ENCODE data around the gene ADH6.

DNA sequence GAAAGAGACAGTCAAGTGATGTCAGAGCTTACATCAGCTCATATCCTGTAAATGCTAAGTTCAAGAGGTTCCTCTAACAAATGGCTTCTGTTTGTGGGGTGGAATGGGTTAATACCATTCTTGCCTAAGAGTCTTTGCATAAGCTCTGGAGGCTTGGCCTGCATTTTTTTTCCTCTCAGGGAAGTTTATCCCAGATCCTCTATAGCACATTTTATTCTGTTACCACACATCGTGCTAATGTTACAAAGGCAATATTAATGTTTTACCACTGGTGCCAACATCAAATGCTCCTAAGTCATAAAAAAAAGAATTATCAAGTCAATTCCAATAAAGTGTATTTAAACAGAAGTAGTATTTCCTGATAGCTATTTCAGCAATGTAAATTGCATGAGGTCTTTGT, 2.9 kb upstream of the ADH6 start:
- TF ChIP-seq, protein P1, sequence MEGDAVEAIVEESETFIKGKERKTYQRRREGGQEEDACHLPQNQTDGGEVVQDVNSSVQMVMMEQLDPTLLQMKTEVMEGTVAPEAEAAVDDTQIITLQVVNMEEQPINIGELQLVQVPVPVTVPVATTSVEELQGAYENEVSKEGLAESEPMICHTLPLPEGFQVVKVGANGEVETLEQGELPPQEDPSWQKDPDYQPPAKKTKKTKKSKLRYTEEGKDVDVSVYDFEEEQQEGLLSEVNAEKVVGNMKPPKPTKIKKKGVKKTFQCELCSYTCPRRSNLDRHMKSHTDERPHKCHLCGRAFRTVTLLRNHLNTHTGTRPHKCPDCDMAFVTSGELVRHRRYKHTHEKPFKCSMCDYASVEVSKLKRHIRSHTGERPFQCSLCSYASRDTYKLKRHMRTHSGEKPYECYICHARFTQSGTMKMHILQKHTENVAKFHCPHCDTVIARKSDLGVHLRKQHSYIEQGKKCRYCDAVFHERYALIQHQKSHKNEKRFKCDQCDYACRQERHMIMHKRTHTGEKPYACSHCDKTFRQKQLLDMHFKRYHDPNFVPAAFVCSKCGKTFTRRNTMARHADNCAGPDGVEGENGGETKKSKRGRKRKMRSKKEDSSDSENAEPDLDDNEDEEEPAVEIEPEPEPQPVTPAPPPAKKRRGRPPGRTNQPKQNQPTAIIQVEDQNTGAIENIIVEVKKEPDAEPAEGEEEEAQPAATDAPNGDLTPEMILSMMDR (IDR thresholded peaks at IDR 0.05) = no peak
- no peak for TF ChIP-seq POLR2A (IDR thresholded peaks at IDR 0.05)

Measured in testis (tissue), 2 donors.